HG02870 (cell line): ENCODE measurements around the gene SCAPER.
"Not testable (repeated sequence)": the region's sequence is repeated elsewhere in the genome, so short reads cannot be mapped to it uniquely, and the experiment has no call there.

Experiments used
- ATAC-seq: cut with Tn5 transposase; IDR thresholded peaks from one replicate; pipeline ENCODE4 v1.9.1; 2021; ENCODE audit warnings: mild to moderate bottlenecking, moderate library complexity; ENCODE audit not compliant: unreplicated experiment

The SCAPER gene

DNA sequence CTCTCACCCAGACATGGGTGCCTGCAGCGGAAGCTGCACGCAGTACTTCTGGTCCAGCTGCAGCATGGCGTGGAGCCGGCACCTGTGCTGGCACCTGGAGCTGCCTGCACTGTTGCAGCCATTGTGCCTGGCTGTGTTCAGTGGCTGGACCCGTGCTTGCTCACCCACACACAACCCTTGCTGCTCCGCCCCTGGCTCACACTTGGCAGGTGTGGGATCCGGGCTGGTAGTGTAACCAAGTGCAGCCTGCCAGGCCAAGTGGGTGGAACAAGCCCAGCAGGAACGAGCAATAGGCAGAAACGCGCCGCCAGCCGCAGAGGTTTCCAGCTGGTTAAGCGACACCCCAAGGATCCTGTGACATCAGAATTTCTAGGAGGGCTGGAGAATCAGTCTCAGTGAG, 11.2 kb upstream of the SCAPER start:
- ATAC-seq, result no peak

- ATAC-seq, result no peak
These were observed 8.6 kb upstream of the SCAPER start for GRCh38 chr15:76913737-76914136.

DNA sequence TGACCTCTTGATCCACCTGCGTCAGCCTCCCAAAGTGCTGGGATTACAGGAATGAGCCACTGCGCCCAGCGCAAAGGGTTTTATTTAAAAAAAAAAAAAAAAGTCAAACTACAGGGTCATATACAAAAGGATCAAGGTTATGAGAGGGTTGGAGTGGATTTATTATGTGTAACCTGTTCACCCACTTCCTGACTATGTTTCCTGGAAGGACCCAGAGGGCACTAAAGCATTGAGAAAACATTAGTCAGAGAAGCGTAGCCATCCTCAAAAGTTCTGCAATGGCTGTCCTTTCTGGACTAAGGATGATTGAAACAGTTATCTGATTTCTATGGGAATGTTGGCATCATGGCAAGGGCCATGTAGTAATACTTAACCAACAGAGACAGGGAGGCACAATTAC, 7.3 kb upstream of the SCAPER start:
- no peak for ATAC-seq

- ATAC-seq, result no peak
These were observed 715 bp upstream of the SCAPER start for GRCh38 chr15:76905855-76906254.

DNA sequence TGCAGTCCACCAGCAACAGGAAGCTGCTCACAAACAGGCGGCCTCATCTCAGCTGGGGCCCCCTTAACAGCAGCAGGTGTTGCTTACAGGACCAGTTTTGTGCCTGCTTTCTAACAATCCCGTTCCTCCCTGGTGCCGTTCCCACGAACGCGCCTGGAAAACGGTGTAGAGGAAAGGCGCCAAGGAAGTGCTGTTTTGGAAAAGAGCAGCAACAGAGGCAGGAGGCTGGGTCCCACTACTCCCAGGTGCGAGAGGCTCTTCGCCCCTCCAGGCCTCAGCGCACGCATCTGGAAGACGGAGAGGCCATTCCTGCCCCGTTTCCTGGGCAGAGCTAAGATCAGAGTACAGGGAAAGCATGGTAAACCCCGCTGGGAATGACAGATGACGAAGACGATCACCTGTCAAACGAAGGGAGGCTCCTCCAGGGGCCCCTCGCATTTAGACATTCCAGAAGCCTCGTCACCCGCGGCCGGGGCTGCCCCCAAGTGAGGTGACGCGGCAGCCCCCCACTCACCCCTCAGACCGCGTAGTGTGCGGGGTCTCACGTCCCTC, 603 bp downstream of the SCAPER start:
- ATAC-seq, result peak; percentile 11

DNA sequence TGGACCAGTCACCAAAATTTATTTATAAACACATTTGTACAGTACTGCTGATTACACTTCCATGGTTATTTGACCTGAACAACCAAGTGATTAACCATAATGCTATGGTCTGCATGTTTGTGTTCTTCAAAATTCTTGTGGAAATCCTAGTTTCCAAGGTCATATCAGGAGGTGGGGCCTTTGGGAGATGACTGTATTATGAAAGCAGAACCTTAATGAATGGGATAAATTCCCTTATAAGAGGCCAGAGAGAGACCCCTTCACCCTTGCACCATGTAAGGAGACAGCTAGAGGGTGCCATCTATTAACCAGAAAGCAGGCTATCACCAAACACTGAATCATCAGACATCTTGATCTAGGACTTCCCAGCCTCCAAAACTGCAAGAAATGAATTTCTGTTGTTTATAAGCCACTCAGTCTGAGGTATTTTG, 1.9 kb downstream of the SCAPER start:
- ATAC-seq, result no peak

DNA sequence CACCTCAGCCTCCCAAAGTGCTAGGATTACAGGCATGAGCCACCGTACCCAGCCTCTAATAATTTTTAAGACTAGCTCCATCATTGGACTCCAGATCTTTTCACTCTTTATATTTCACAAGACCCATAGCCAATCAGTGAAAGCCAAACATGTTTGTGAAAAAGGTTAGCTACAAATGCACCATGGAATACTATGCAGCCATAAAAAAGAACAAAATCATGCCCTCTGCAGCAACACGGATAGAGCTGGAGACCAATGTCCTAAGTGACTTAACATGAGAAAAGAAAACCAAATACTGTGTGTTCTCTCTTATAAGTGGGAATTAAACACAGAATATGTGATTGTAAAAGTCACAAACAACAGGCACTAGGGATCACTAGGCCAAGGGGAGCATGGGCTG, 3.2 kb downstream of the SCAPER start:
- no peak for ATAC-seq

- not testable (repeated sequence) for ATAC-seq
These were observed 5.2 kb downstream of the SCAPER start for GRCh38 chr15:76899931-76900310.

- not testable (repeated sequence) for ATAC-seq
These were observed 5.8 kb downstream of the SCAPER start for GRCh38 chr15:76899176-76899930.

GRCh38 chr15:76898102-76898501, 7.0 kb downstream of the SCAPER start:
- no peak for ATAC-seq

- ATAC-seq, result no peak
These were observed 11.0 kb downstream of the SCAPER start for GRCh38 chr15:76894174-76894573.

GRCh38 chr15:76892836-76893235, 12.3 kb downstream of the SCAPER start:
- not testable (repeated sequence) for ATAC-seq

- not testable (repeated sequence) for ATAC-seq
These were observed 17.6 kb downstream of the SCAPER start for GRCh38 chr15:76887280-76888141.

- ATAC-seq, result no peak
These were observed 19.9 kb downstream of the SCAPER start for GRCh38 chr15:76885212-76885611.

DNA sequence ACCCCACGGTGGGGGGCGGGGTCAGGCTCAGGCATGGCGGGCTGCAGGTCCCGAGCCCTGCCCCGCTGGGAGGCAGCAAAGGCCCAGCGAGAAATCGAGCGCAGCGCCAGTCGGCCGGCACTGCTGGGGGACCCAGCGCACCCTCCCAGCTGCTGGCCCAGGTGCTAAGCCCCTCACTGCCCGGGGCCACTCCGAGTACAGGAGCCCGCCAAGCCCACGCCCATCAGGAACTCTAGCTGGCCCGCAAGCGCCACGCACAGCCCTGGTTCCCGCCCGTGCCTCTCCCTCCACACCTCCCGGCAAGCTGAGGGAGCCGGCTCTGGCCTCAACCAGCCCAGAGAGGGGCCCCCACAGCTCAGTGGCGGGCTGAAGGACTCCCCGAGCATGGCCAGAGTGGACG, 29.2 kb downstream of the SCAPER start:
- ATAC-seq, result no peak

- not testable (repeated sequence) for ATAC-seq
These were observed 32.1 kb downstream of the SCAPER start for GRCh38 chr15:76873066-76873465.

DNA sequence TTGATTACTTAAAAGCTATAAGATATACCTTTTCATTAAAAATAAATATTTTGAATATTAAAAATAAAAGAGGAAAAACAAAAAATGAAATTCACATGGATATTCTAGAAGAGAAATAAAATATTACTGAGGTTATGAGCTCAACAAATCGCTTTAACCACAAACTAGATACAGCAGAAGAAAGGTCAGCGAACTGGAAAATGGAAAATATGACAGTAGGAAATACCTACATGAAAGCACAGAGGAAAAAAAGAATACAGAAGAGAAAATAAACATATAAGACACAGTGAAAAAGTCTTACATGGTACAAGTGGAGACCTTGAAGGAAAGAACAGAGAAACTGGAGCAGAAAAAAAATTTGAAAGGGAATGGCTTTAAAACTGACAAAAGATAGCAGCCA, 33.2 kb downstream of the SCAPER start:
- ATAC-seq, result no peak

- ATAC-seq, result no peak
These were observed 36.4 kb downstream of the SCAPER start for GRCh38 chr15:76868740-76869139.

DNA sequence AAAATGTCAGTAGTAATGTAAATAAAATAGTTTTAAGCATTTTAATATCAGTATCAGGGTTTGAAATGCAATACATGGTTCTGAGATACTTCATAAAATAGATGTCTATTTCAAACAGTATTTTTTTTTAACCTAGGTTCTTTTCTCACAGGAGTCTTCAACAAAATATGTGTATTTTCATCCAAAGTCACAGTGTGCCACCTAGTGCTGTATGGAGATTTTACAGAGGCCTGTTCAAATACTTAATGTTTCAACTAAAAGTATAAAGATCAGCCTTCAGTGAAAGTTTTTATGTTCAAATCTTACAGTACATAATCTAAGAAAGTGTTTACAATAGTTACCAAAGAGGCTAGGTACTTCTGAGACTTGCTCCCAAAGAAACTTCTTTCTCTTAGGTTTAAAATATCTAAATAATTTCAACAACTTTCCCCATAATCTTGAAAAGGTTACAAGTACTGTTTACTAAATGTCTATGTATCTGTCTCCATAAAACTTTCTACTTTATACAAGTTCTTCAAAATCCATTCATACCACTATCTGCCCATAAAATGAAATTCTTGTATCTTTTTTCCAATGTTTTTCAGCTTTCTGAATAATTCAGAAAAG, 38.3 kb downstream of the SCAPER start:
- ATAC-seq, result no peak

- ATAC-seq, result no peak
These were observed 39.1 kb downstream of the SCAPER start for GRCh38 chr15:76866008-76866407.

DNA sequence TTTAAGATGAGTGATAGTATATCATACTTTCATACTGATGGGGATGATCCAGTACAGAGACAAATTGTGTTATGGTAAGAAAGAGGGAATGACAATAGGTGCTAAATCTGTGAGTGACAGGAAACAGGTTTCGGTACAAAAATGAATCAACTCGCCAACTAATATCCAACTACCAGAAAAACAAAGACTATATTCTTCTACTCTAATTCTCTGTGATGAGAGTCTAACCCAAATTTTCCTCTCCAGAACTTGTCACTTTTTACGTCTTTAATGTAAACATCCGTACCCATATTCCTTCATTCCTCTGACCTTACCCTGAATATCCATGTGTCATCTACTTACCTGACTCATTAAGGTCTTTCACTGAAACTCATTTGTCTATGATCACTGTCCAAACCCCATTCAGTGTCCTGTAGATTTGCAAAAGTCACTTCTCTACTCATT, 39.6 kb downstream of the SCAPER start:
- ATAC-seq, result no peak
